Tibial nerve (tissue), 4 donors: ENCODE measurements around the gene MPPED1.

Source experiments
- EP300 ChIP-seq, 2 donors: sonication (generic); formaldehyde crosslinking; IDR thresholded peaks; one replicate each; pipeline ENCODE4 v1.6.1; 2017; ENCODE audit warnings: antibody characterized with exemption in 2 of 2, mild to moderate bottlenecking in 1 of 2
- POLR2A ChIP-seq, 2 donors: fragments of 450-650 bp; IDR thresholded peaks; one replicate each; pipeline ENCODE4 v1.6.1; 2017; ENCODE audit warnings: antibody characterized with exemption in 2 of 2, mild to moderate bottlenecking in 2 of 2, moderate library complexity in 2 of 2
- TF ChIP-seq, protein P1 (sequence below), 5 experiments: fragments of 200-600 bp in 3 of 5; fragments of 450-650 bp in 2 of 5; sonication (generic) in 3 of 5; IDR thresholded peaks; one replicate each; pipeline ENCODE4 v1.5.1; 2016 to 2019; ENCODE audit warnings: antibody characterized with exemption in 5 of 5, mild to moderate bottlenecking in 3 of 5, moderate library complexity in 2 of 5

DNA sequence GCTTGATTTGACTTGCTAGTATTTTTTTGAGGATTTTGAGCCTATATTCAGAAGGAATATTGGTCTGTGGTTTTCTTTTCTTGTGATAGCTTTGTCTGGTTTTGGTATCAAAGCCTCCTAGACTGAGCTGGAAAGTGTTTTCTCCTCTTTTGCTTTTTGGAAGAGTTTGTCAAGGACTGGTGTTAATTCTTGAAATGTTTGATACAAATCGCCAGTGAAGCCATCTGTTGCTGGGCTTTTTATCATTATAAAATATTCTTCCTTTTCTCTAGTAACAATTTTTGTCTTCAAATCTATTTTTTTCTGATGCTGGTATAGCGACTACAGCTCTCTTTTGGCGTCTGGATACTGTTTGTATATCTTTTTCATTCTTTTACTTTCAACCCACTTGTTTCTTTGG lies 45.2 kb downstream of the MPPED1 start:
- TF ChIP-seq, protein P1, sequence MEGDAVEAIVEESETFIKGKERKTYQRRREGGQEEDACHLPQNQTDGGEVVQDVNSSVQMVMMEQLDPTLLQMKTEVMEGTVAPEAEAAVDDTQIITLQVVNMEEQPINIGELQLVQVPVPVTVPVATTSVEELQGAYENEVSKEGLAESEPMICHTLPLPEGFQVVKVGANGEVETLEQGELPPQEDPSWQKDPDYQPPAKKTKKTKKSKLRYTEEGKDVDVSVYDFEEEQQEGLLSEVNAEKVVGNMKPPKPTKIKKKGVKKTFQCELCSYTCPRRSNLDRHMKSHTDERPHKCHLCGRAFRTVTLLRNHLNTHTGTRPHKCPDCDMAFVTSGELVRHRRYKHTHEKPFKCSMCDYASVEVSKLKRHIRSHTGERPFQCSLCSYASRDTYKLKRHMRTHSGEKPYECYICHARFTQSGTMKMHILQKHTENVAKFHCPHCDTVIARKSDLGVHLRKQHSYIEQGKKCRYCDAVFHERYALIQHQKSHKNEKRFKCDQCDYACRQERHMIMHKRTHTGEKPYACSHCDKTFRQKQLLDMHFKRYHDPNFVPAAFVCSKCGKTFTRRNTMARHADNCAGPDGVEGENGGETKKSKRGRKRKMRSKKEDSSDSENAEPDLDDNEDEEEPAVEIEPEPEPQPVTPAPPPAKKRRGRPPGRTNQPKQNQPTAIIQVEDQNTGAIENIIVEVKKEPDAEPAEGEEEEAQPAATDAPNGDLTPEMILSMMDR (IDR thresholded peaks at IDR 0.05) = no peak
- TF ChIP-seq EP300 (IDR thresholded peaks at IDR 0.05) (no peak), POLR2A (IDR thresholded peaks at IDR 0.05) (no peak)
